Ishikawa (cell line): Measurements from ENCODE around the gene SLC26A6.

Experiments used
- CEBPB ChIP-seq: IDR thresholded peaks from 2 replicates; pipeline ENCODE4 v1.6.1; 2012
- CREB1 ChIP-seq: IDR thresholded peaks from 2 replicates; pipeline ENCODE4 v1.6.1; 2012; ENCODE audit warnings: low read depth
- EP300 ChIP-seq: IDR thresholded peaks from 2 replicates; pipeline ENCODE4 v1.6.1; 2012; ENCODE audit warnings: borderline replicate concordance
- FOXM1 ChIP-seq: IDR thresholded peaks from 2 replicates; pipeline ENCODE4 v1.6.1; 2012; ENCODE audit warnings: low read depth, borderline replicate concordance
- NFIC ChIP-seq: IDR thresholded peaks from 2 replicates; pipeline ENCODE4 v1.6.1; 2012
- RAD21 ChIP-seq: IDR thresholded peaks from 2 replicates; pipeline ENCODE4 v1.6.1; 2012; ENCODE audit warnings: low read depth
- REST ChIP-seq: IDR thresholded peaks from 2 replicates; pipeline ENCODE4 v1.6.1; 2012; ENCODE audit warnings: low read depth, mild to moderate bottlenecking
- USF1 ChIP-seq: IDR thresholded peaks from 2 replicates; pipeline ENCODE4 v1.6.1; 2012
- YY1 ChIP-seq: IDR thresholded peaks from 2 replicates; pipeline ENCODE4 v1.6.1; 2012; ENCODE audit warnings: low read depth
- ZBTB7A ChIP-seq: IDR thresholded peaks from 2 replicates; pipeline ENCODE4 v1.6.1; 2012; ENCODE audit warnings: low read depth

GRCh38 chr3:48631516-48632448 is 3.5 kb downstream of the SLC26A6 start:
- no peak for TF ChIP-seq REST
- TF ChIP-seq EP300 = no peak
- no peak for TF ChIP-seq NFIC
- no peak for TF ChIP-seq USF1
- TF ChIP-seq YY1 = no peak
- no peak for TF ChIP-seq CEBPB
- TF ChIP-seq CREB1 = no peak
- no peak for TF ChIP-seq ZBTB7A
- TF ChIP-seq FOXM1 = no peak
- no peak for TF ChIP-seq RAD21
